HepG2 (cell line): ENCODE data around the gene ATP10A. TPM values are rescaled to one million over a fixed set of nuclear protein-coding genes. Genes with fewer than 3 reads are reported as not detected.

Experiments
- ATAC-seq: fragments of 200-7000 bp; cut with Tn5 transposase; 3 replicates; pipeline ENCODE4 v1.9.1; 2020; ENCODE audit warnings: mild to moderate bottlenecking, moderate library complexity
- BruUV-seq: library from RNA; stranded (reverse); fragments of 400-500 nt; replicated peaks from 2 replicates; lab custom pipeline; 2021; lab: Mats Ljungman, UMichigan
- CTCF ChIA-PET: fragments of 300-600 bp; formaldehyde crosslinking; extraction: SDS; loops from one replicate; lab custom pipeline; 2021; ENCODE audit warnings: low total read pairs, inconsistent platforms, low intra/inter-chr PET ratio; lab: Yijun Ruan, JAX
- POLR2A ChIA-PET: fragments of 350-600 bp; sonication (Branson Sonifier 250); formaldehyde crosslinking; loops from one replicate; lab custom pipeline; 2020; ENCODE audit warnings: antibody characterized with exemption, inconsistent platforms; lab: Yijun Ruan, JAX
- DNase-seq: peaks from one replicate; pipeline ENCODE4 v3.0.0-alpha.2; 2015; ENCODE audit warnings: low spot score
- FAIRE-seq: peaks from 3 replicates; lab custom pipeline; 2011; peaks lifted over from hg19 to GRCh38; lab: Jason Lieb, UNC
- H2AFZ ChIP-seq: one replicate; pipeline ENCODE4 v1.6.1; 2011; ENCODE audit warnings: low read length, inconsistent platforms
- H3K27ac ChIP-seq: fragments of 300-600 bp; 3 replicates; pipeline ENCODE4 v1.8.0; 2011; ENCODE audit warnings: mixed run types, mild to moderate bottlenecking, mixed read lengths, low read length, inconsistent platforms; ENCODE audit not compliant: insufficient read depth; ENCODE audit errors: extremely low read length
- H3K27me3 ChIP-seq, 2 experiments: fragments of 200-600 bp in 1 of 2; 2 replicates in 1 of 2; 3 replicates in 1 of 2; pipeline versions ENCODE4 v1.6.0 to v1.8.0; 2011; ENCODE audit warnings: low read length in 2 of 2, mild to moderate bottlenecking in 2 of 2, moderate library complexity in 2 of 2, inconsistent platforms in 1 of 2; ENCODE audit not compliant: insufficient read depth in 2 of 2, control insufficient read depth in 1 of 2
- H3K36me3 ChIP-seq, 2 experiments: fragments of 200-600 bp in 1 of 2; replicated peaks in 1 of 2; 2 replicates in 1 of 2; 3 replicates in 1 of 2; pipeline versions ENCODE4 v1.5.1 to v1.8.0; 2011; ENCODE audit warnings: low read length in 2 of 2, inconsistent platforms in 1 of 2; ENCODE audit not compliant: insufficient read depth in 2 of 2, control insufficient read depth in 1 of 2
- H3K4me1 ChIP-seq: 2 replicates; pipeline ENCODE4 v1.5.1; 2012; ENCODE audit warnings: low read length, inconsistent platforms; ENCODE audit not compliant: insufficient read depth
- H3K4me2 ChIP-seq: 2 replicates; pipeline ENCODE4 v1.6.0; 2011; ENCODE audit warnings: low read depth, low read length, inconsistent platforms
- H3K4me3 ChIP-seq, 3 experiments: fragments of 200-600 bp in 1 of 3; sonication (generic), shearing (Covaris generic) in 1 of 3; replicated peaks in 1 of 3; 2 replicates each; pipeline ENCODE4 v1.5.1; 2011 to 2016; ENCODE audit warnings: low read length in 3 of 3, inconsistent platforms in 2 of 3, low read depth in 2 of 3, mild to moderate bottlenecking in 2 of 3, control low read depth in 1 of 3, mixed read lengths in 1 of 3; ENCODE audit not compliant: insufficient read depth in 1 of 3
- H3K79me2 ChIP-seq: one replicate; pipeline ENCODE4 v1.6.1; 2011; ENCODE audit warnings: low read length, inconsistent platforms; ENCODE audit not compliant: insufficient read depth
- H3K9ac ChIP-seq: 2 replicates; pipeline ENCODE4 v1.6.0; 2011; ENCODE audit warnings: mild to moderate bottlenecking, low read depth, low read length, inconsistent platforms; ENCODE audit not compliant: insufficient read depth
- H3K9me3 ChIP-seq: 2 replicates; pipeline ENCODE4 v1.5.1; 2012; ENCODE audit warnings: mild to moderate bottlenecking, low read length
- H4K20me1 ChIP-seq: 2 replicates; pipeline ENCODE4 v1.6.0; 2011; ENCODE audit warnings: inconsistent platforms, mild to moderate bottlenecking, low read length, moderate library complexity; ENCODE audit not compliant: insufficient read depth
- GATAD2A ChIP-seq: IDR thresholded peaks from 2 replicates; pipeline ENCODE4 v1.6.1; 2016
- GLI4 ChIP-seq: sonication (generic); formaldehyde crosslinking; IDR thresholded peaks from 2 replicates; pipeline ENCODE4 v1.5.1; 2020; ENCODE audit warnings: missing genetic modification reagents, mild to moderate bottlenecking, moderate library complexity, borderline replicate concordance
- GTF3A ChIP-seq: sonication (generic); formaldehyde crosslinking; conservative IDR thresholded peaks from 2 replicates; pipeline ENCODE4 v1.4.0; 2020; ENCODE audit warnings: mild to moderate bottlenecking, missing genetic modification reagents
- MAFF ChIP-seq: IDR thresholded peaks from 2 replicates; pipeline ENCODE4 v1.6.1; 2011; ENCODE audit warnings: low read depth, low read length, improper control_type of control experiment
- MAFK ChIP-seq, 2 experiments: IDR thresholded peaks in 1 of 2; conservative IDR thresholded peaks in 1 of 2; 2 replicates each; pipeline ENCODE4 v1.6.1; 2011; ENCODE audit warnings: improper control_type of control experiment in 2 of 2, low read length in 2 of 2
- SRSF1 ChIP-seq: fragments of 200-400 bp; formaldehyde crosslinking; optimal IDR thresholded peaks from 2 replicates; pipeline ENCODE3; 2017; ENCODE audit warnings: mild to moderate bottlenecking, low read depth, low read length, moderate library complexity
- WGBS: methylation state at CpG from one replicate; pipeline ENCODE4 v1.1.6; 2017; ENCODE audit warnings: low lambda C conversion rate; 5-methylcytosine and 5-hydroxymethylcytosine counted together
- in situ Hi-C: cut with HindIII; loops from 2 replicates; pipeline ENCODE4 v1.10.0; 2017; ENCODE audit warnings: low pct_unique_long_range_greater_than_20kb; ENCODE audit not compliant: extremely low pct_ligation_motif_present
- intact Hi-C: fragments of 100-400 bp; cut with micrococcal nuclease; formaldehyde crosslinking; loops from one replicate; pipeline ENCODE4 v1.10.0; 2022; ENCODE audit not compliant: unreplicated experiment
- polyA plus RNA-seq, 8 experiments: library from polyadenylated mRNA; depleted of rRNA in 3 of 8; stranded (reverse) in 7 of 8; unstranded in 1 of 8; fragments of >200 nt; fragmentation: Illumina TruSeq in 4 of 8; extraction: Trizol in 4 of 8; gene quantifications; 2 replicates each; pipeline versions ENCODE4 v1.2.1 to v1.2.3, GENCODE V29; 2011 to 2016; ENCODE audit warnings: low read depth in 4 of 8, missing spikeins in 1 of 8, mixed read lengths in 1 of 8; ENCODE audit not compliant: insufficient read depth in 1 of 8
- total RNA-seq, 5 experiments: library from RNA; depleted of rRNA; stranded (reverse); fragments of >200 nt; fragmentation: Illumina TruSeq; extraction: Trizol; gene quantifications; 2 replicates each; pipeline ENCODE4 v1.2.3, GENCODE V29; 2016; ENCODE audit warnings: low read depth in 1 of 5
- TF ChIP-seq, protein P1 (sequence below): sonication (generic); formaldehyde crosslinking; IDR thresholded peaks from 2 replicates; pipeline ENCODE4 v1.5.0; 2020; ENCODE audit warnings: mild to moderate bottlenecking, missing genetic modification reagents, borderline replicate concordance
- TF ChIP-seq, protein P2 (sequence below): IDR thresholded peaks from 2 replicates; pipeline ENCODE4 v1.6.1; 2016

The ATP10A gene
- total and polyA plus RNA-seq, 2 of the 13 experiments (the other 11 are each of a cell fraction or from before 2014, with no cell fraction given), result 0.58 to 4.2 TPM

DNA sequence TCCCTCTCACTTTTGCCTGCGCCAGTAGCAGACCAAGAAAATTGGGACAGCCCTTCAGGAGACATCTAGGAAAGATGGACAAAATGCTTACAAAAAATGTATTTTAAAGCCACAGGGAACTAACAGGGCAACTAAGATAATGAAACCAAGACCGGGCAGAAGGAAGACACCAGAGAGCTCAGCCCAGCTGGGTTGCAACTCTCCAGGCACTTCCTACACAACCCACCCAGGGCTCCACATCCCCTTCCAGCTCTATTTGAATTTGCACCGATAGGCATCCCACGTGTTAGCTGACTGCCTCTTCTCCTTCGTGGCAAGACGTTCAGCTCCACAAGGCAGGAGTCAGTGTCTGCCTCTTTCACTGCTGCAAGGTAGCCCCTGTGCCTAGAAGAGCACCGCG lies 6.6 kb upstream of the ATP10A start (continued):
- TF ChIP-seq, protein P1, sequence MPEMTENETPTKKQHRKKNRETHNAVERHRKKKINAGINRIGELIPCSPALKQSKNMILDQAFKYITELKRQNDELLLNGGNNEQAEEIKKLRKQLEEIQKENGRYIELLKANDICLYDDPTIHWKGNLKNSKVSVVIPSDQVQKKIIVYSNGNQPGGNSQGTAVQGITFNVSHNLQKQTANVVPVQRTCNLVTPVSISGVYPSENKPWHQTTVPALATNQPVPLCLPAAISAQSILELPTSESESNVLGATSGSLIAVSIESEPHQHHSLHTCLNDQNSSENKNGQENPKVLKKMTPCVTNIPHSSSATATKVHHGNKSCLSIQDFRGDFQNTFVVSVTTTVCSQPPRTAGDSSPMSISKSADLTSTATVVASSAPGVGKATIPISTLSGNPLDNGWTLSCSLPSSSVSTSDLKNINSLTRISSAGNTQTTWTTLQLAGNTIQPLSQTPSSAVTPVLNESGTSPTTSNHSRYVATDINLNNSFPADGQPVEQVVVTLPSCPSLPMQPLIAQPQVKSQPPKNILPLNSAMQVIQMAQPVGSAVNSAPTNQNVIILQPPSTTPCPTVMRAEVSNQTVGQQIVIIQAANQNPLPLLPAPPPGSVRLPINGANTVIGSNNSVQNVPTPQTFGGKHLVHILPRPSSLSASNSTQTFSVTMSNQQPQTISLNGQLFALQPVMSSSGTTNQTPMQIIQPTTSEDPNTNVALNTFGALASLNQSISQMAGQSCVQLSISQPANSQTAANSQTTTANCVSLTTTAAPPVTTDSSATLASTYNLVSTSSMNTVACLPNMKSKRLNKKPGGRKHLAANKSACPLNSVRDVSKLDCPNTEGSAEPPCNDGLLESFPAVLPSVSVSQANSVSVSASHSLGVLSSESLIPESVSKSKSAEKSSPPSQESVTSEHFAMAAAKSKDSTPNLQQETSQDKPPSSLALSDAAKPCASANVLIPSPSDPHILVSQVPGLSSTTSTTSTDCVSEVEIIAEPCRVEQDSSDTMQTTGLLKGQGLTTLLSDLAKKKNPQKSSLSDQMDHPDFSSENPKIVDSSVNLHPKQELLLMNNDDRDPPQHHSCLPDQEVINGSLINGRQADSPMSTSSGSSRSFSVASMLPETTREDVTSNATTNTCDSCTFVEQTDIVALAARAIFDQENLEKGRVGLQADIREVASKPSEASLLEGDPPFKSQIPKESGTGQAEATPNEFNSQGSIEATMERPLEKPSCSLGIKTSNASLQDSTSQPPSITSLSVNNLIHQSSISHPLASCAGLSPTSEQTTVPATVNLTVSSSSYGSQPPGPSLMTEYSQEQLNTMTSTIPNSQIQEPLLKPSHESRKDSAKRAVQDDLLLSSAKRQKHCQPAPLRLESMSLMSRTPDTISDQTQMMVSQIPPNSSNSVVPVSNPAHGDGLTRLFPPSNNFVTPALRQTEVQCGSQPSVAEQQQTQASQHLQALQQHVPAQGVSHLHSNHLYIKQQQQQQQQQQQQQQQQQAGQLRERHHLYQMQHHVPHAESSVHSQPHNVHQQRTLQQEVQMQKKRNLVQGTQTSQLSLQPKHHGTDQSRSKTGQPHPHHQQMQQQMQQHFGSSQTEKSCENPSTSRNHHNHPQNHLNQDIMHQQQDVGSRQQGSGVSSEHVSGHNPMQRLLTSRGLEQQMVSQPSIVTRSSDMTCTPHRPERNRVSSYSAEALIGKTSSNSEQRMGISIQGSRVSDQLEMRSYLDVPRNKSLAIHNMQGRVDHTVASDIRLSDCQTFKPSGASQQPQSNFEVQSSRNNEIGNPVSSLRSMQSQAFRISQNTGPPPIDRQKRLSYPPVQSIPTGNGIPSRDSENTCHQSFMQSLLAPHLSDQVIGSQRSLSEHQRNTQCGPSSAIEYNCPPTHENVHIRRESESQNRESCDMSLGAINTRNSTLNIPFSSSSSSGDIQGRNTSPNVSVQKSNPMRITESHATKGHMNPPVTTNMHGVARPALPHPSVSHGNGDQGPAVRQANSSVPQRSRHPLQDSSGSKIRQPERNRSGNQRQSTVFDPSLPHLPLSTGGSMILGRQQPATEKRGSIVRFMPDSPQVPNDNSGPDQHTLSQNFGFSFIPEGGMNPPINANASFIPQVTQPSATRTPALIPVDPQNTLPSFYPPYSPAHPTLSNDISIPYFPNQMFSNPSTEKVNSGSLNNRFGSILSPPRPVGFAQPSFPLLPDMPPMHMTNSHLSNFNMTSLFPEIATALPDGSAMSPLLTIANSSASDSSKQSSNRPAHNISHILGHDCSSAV (CRISPR knock-in tag), result no peak

DNA sequence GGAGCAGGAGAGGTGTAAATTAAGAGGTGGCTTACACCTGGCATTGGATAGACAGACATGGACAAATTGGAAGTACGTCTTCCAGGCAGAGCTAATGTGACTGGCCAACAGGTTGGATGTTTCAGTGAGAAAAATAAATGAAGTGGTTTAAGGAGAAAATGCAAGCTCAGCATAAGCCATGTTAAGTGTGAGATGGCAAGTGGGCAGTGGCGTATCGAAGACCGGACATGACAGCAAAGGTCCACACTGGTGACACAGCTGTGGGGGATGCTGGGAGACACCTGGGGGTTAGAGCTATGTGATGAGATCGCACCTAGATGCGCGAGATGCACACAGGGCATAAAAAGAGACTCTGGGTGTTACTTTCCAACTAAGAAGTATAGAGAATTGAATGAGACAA lies 3.7 kb upstream of the ATP10A start:
- POLR2A ChIA-PET, result no interaction called here
- no peak overlapping the region for H3K27ac ChIP-seq
- no peaks in the 10 kb centered on the region for H3K4me1 ChIP-seq
- no peak for DNase-seq
- H3K79me2 ChIP-seq, result no peaks in the 10 kb centered on the region
- in situ Hi-C loops (no loop called here), intact Hi-C loops (no loop called here)
- H3K36me3 ChIP-seq, result no peaks in the 10 kb centered on the region
- no peak overlapping the region for H2AFZ ChIP-seq
- H4K20me1 ChIP-seq, result no peaks in the 10 kb centered on the region
- ATAC-seq, result no peak
- TF ChIP-seq GLI4 (CRISPR knock-in tag), result no peak
- TF ChIP-seq GATAD2A, result no peak
- TF ChIP-seq MAFK (conservative IDR thresholded peaks at IDR 0.05 in 1 of 2, IDR thresholded peaks at IDR 0.05 in 1 of 2; ENCODE audit: low read length in 2 of 2), result peak; percentile 95 to 98
- TF ChIP-seq GTF3A (CRISPR knock-in tag), result no peak
- TF ChIP-seq MAFF, result peak; percentile 96
- TF ChIP-seq SRSF1, result no peak
- TF ChIP-seq, protein P2, sequence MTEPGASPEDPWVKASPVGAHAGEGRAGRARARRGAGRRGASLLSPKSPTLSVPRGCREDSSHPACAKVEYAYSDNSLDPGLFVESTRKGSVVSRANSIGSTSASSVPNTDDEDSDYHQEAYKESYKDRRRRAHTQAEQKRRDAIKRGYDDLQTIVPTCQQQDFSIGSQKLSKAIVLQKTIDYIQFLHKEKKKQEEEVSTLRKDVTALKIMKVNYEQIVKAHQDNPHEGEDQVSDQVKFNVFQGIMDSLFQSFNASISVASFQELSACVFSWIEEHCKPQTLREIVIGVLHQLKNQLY (CRISPR knock-in tag), result no peak
- no TSS peak for BruUV-seq
- no peak overlapping the region for H3K4me3 ChIP-seq
- CTCF ChIA-PET, result no interaction called here
- 79% methylated on average over 7 of the region's 7 CpGs for WGBS
- H3K4me2 ChIP-seq, result no peak overlapping the region
- H3K9ac ChIP-seq, result no peak overlapping the region
- peaks cover 2 to 13% of the 10 kb centered on the region in 2 experiments; a peak in 4 of 5 replicates for H3K27me3 ChIP-seq
- no peaks in the 10 kb centered on the region for H3K9me3 ChIP-seq
- no peak for FAIRE-seq
